Astrocyte (in vitro differentiated cells and primary cell): Measurements from ENCODE around the gene FOXJ3. TPM values are rescaled to one million over a fixed set of nuclear protein-coding genes. Genes with fewer than 3 reads are reported as not detected.

Experiments
- DNase-seq: peaks from one replicate; pipeline ENCODE4 v3.0.0-alpha.2; 2010; ENCODE audit warnings: low read depth
- FAIRE-seq: peaks from 2 replicates; lab custom pipeline; 2011; peaks lifted over from hg19 to GRCh38; lab: Jason Lieb, UNC
- H2AFZ ChIP-seq: 2 replicates; pipeline ENCODE4 v1.6.0; 2012; ENCODE audit warnings: low read depth, low read length, inconsistent platforms
- H3K27ac ChIP-seq: 2 replicates; pipeline ENCODE4 v1.5.1; 2011; ENCODE audit warnings: low read depth, low read length, inconsistent platforms
- H3K27me3 ChIP-seq: 2 replicates; pipeline ENCODE4 v1.6.0; 2011; ENCODE audit warnings: low read length, inconsistent platforms; ENCODE audit not compliant: insufficient read depth
- H3K36me3 ChIP-seq: 2 replicates; pipeline ENCODE4 v1.5.1; 2011; ENCODE audit warnings: low read length, inconsistent platforms; ENCODE audit not compliant: insufficient read depth
- H3K4me1 ChIP-seq: 2 replicates; pipeline ENCODE4 v1.5.1; 2011; ENCODE audit warnings: low read length, inconsistent platforms; ENCODE audit not compliant: insufficient read depth
- H3K4me2 ChIP-seq: 2 replicates; pipeline ENCODE4 v1.6.0; 2012; ENCODE audit warnings: low read length, inconsistent platforms
- H3K4me3 ChIP-seq: 2 replicates; pipeline ENCODE4 v1.5.1; 2011; ENCODE audit warnings: low read depth, mild to moderate bottlenecking, low read length, inconsistent platforms; ENCODE audit not compliant: insufficient read depth
- H3K79me2 ChIP-seq: 2 replicates; pipeline ENCODE4 v1.6.0; 2012; ENCODE audit warnings: mild to moderate bottlenecking, low read length, inconsistent platforms; ENCODE audit not compliant: insufficient read depth
- H3K9ac ChIP-seq: 2 replicates; pipeline ENCODE4 v1.6.0; 2012; ENCODE audit warnings: mild to moderate bottlenecking, low read length, inconsistent platforms
- H3K9me3 ChIP-seq: 2 replicates; pipeline ENCODE4 v1.5.1; 2012; ENCODE audit warnings: low read depth, mild to moderate bottlenecking, low read length, inconsistent platforms; ENCODE audit not compliant: insufficient read depth
- H4K20me1 ChIP-seq: 2 replicates; pipeline ENCODE4 v1.6.0; 2012; ENCODE audit warnings: low read length, inconsistent platforms; ENCODE audit not compliant: insufficient read depth
- H3K27ac Mint-ChIP-seq: one replicate; pipeline ENCODE4 v1.8.0; 2021; ENCODE audit warnings: mild to moderate bottlenecking, mixed read lengths; ENCODE audit not compliant: unreplicated experiment
- H3K27me3 Mint-ChIP-seq: one replicate; pipeline ENCODE4 v1.8.0; 2021; ENCODE audit warnings: low read depth, mixed read lengths; ENCODE audit not compliant: unreplicated experiment
- H3K36me3 Mint-ChIP-seq: one replicate; pipeline ENCODE4 v1.8.0; 2021; ENCODE audit warnings: low read depth, mixed read lengths; ENCODE audit not compliant: unreplicated experiment
- H3K4me1 Mint-ChIP-seq: one replicate; pipeline ENCODE4 v1.8.0; 2021; ENCODE audit warnings: low read depth, mixed read lengths; ENCODE audit not compliant: unreplicated experiment
- H3K4me3 Mint-ChIP-seq: one replicate; pipeline ENCODE4 v1.8.0; 2021; ENCODE audit warnings: mild to moderate bottlenecking, moderate library complexity, mixed read lengths; ENCODE audit not compliant: unreplicated experiment
- H3K9me3 Mint-ChIP-seq: one replicate; pipeline ENCODE4 v1.8.0; 2021; ENCODE audit warnings: mild to moderate bottlenecking, mixed read lengths; ENCODE audit not compliant: unreplicated experiment
- CTCF ChIP-seq: IDR thresholded peaks from 2 replicates; pipeline ENCODE4 v1.5.1; 2011; ENCODE audit warnings: low read depth, mild to moderate bottlenecking, inconsistent platforms, low read length, moderate library complexity; ENCODE audit not compliant: insufficient read depth
- EZH2 ChIP-seq: IDR thresholded peaks from 2 replicates; pipeline ENCODE4 v1.6.1; 2012; ENCODE audit warnings: mild to moderate bottlenecking, low read length, inconsistent platforms; ENCODE audit not compliant: insufficient read depth
- total RNA-seq: library from RNA; stranded (reverse); gene quantifications from 2 replicates; pipeline ENCODE4 v1.2.1, GENCODE V29; 2021

Gene FOXJ3
- total RNA-seq, 1 donor from 2014 or later = 41.9 TPM

GRCh38 chr1:42179900-42180329 lies 155.1 kb downstream of the FOXJ3 start:
- Histone ChIP-seq H3K79me2 (no peaks in the 10 kb centered on the region), H3K27me3 (no peaks in the 10 kb centered on the region), H3K27ac (no peak overlapping the region), H3K9ac (no peak overlapping the region), H3K9me3 (no peaks in the 10 kb centered on the region), H3K36me3 (peaks cover 3% of the 10 kb centered on the region), H3K4me1 (peaks cover 22% of the 10 kb centered on the region), H3K4me3 (no peak overlapping the region), H2AFZ (no peak overlapping the region), H3K4me2 (no peak overlapping the region), H4K20me1 (peaks cover 23% of the 10 kb centered on the region)
- Mint-ChIP-seq H3K36me3 (peaks cover 10% of the 10 kb centered on the region), H3K27me3 (no peaks in the 10 kb centered on the region), H3K4me3 (no peak overlapping the region), H3K4me1 (peaks cover 9% of the 10 kb centered on the region), H3K27ac (no peak overlapping the region), H3K9me3 (no peaks in the 10 kb centered on the region)
- FAIRE-seq (no peak), DNase-seq (no peak)
- TF ChIP-seq EZH2 = no peak
- no peak for TF ChIP-seq CTCF

DNA sequence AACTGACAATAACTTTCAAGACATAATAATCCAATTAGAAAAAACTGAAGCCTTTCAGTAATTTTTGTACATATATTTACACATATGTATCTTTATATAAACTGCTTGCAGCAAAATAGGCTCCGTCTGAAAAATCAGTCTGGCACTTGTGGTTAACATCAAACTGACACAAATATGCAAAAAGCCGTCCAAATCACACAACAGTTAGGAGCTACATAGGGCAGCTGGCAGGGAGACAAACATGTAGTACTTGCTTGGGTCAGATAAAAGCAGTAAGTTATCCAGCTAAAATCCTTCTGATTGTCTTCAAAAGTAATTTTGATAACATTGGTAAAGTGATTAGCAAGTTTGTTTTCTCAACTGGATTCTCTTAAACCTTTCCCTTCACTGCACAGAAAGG lies 155.8 kb downstream of the FOXJ3 start:
- Histone ChIP-seq H3K36me3 (peaks cover 3% of the 10 kb centered on the region), H3K27ac (no peak overlapping the region), H4K20me1 (peaks cover 23% of the 10 kb centered on the region), H3K9ac (no peak overlapping the region), H3K4me2 (peak overlapping the region; percentile 18), H3K4me3 (no peak overlapping the region), H3K79me2 (no peaks in the 10 kb centered on the region), H3K4me1 (peaks cover 22% of the 10 kb centered on the region), H2AFZ (no peak overlapping the region), H3K9me3 (no peaks in the 10 kb centered on the region), H3K27me3 (no peaks in the 10 kb centered on the region)
- DNase-seq (peak; percentile 83), FAIRE-seq (no peak)
- peaks cover 8% of the 10 kb centered on the region for H3K36me3 Mint-ChIP-seq
- no peak for TF ChIP-seq CTCF
- TF ChIP-seq EZH2 = no peak
- no peak overlapping the region for H3K27ac Mint-ChIP-seq
- no peaks in the 10 kb centered on the region for H3K9me3 Mint-ChIP-seq
- no peak overlapping the region for H3K4me3 Mint-ChIP-seq
- H3K27me3 Mint-ChIP-seq = no peaks in the 10 kb centered on the region
- peaks cover 9% of the 10 kb centered on the region for H3K4me1 Mint-ChIP-seq

- FAIRE-seq = no peak
- H3K27me3 Mint-ChIP-seq = no peaks in the 10 kb centered on the region
- no peak overlapping the region for H3K4me2 ChIP-seq
These were observed 156.8 kb downstream of the FOXJ3 start for GRCh38 chr1:42178249-42178648.

More at GRCh38 chr1:42178249-42178648, 156.8 kb downstream of the FOXJ3 start:
- Histone ChIP-seq H3K36me3 (peaks cover 3% of the 10 kb centered on the region), H3K27ac (peak overlapping the region; percentile 12), H3K9ac (no peak overlapping the region), H3K79me2 (no peaks in the 10 kb centered on the region), H3K9me3 (no peaks in the 10 kb centered on the region), H3K4me3 (no peak overlapping the region), H3K27me3 (no peaks in the 10 kb centered on the region), H2AFZ (no peak overlapping the region), H3K4me1 (peaks cover 22% of the 10 kb centered on the region), H4K20me1 (peaks cover 23% of the 10 kb centered on the region)
- TF ChIP-seq CTCF (no peak), EZH2 (no peak)
- Mint-ChIP-seq H3K4me3 (no peak overlapping the region), H3K9me3 (no peaks in the 10 kb centered on the region), H3K36me3 (peaks cover 8% of the 10 kb centered on the region), H3K27ac (peak overlapping the region; percentile 28), H3K4me1 (peaks cover 9% of the 10 kb centered on the region)
- peak; percentile 43 for DNase-seq
